ENCODE results near the gene PCDH9. TPM values are rescaled to one million over a fixed set of nuclear protein-coding genes. Genes with fewer than 3 reads are reported as not detected.

The PCDH9 gene
- total and polyA plus RNA-seq, 9 donors, result 0.18 to 6.5 (median 1.3) TPM

- H3K27me3 ChIP-seq, result no peaks in the 10 kb centered on the region
- no peaks in the 10 kb centered on the region for H3K9me3 ChIP-seq
- no peak overlapping the region for H3K27ac ChIP-seq
- TF ChIP-seq POLR2A (IDR thresholded peaks at IDR 0.05) (no peak), CTCF (IDR thresholded peaks at IDR 0.05) (no peak)
- no peak overlapping the region for H3K4me3 ChIP-seq
- no peak for DNase-seq
- no peaks in the 10 kb centered on the region for H3K36me3 ChIP-seq
- intact Hi-C loops (cut with DNase I), result no loop called here
- no peaks in the 10 kb centered on the region for H3K4me1 ChIP-seq (ENCODE audit: insufficient read depth)
- 45 to 63% (median 48%) methylated on average over 3 of the region's 3 CpGs for WGBS, 3 donors
Observed at GRCh38 chr13:66313413-66313812, 916.7 kb downstream of the PCDH9 start.

GRCh38 chr13:66312312-66313087 lies 917.6 kb downstream of the PCDH9 start:
- Histone ChIP-seq H3K36me3 (no peaks in the 10 kb centered on the region), H3K27ac (no peak overlapping the region), H3K4me1 (ENCODE audit: insufficient read depth) (no peaks in the 10 kb centered on the region), H3K9me3 (no peaks in the 10 kb centered on the region), H3K27me3 (no peaks in the 10 kb centered on the region), H3K4me3 (no peak overlapping the region)
- peak in 2 of 5 donors; percentile 21 to 40 for DNase-seq
- intact Hi-C loops (cut with DNase I), result no loop called here
- WGBS, 3 donors, result 22 to 43% (median 24%) methylated on average over 10 of the region's 10 CpGs
- no peak for TF ChIP-seq POLR2A (IDR thresholded peaks at IDR 0.05)
- TF ChIP-seq CTCF (IDR thresholded peaks at IDR 0.05), result no peak
- no peak for TF ChIP-seq EP300 (IDR thresholded peaks at IDR 0.05)

GRCh38 chr13:66305961-66306617 lies 924.0 kb downstream of the PCDH9 start:
- WGBS, 3 donors, result 74 to 85% (median 80%) methylated on average over 5 of the region's 5 CpGs
- no peaks in the 10 kb centered on the region for H3K36me3 ChIP-seq

GRCh38 chr13:66301482-66301881 lies 928.7 kb downstream of the PCDH9 start:
- Histone ChIP-seq H3K27ac (no peak overlapping the region), H3K9me3 (no peaks in the 10 kb centered on the region), H3K27me3 (no peaks in the 10 kb centered on the region), H3K4me3 (no peak overlapping the region), H3K4me1 (ENCODE audit: insufficient read depth) (no peaks in the 10 kb centered on the region), H3K36me3 (no peaks in the 10 kb centered on the region)
- DNase-seq, result no peak
- intact Hi-C loops (cut with DNase I), result no loop called here
- no peak for TF ChIP-seq POLR2A (IDR thresholded peaks at IDR 0.05)
- TF ChIP-seq CTCF (IDR thresholded peaks at IDR 0.05), result no peak
- no peak for TF ChIP-seq EP300 (IDR thresholded peaks at IDR 0.05)

More at GRCh38 chr13:66305961-66306617, 924.0 kb downstream of the PCDH9 start:
- Histone ChIP-seq H3K4me3 (no peak overlapping the region), H3K27me3 (no peaks in the 10 kb centered on the region), H3K27ac (no peak overlapping the region), H3K9me3 (no peaks in the 10 kb centered on the region), H3K4me1 (ENCODE audit: insufficient read depth) (no peaks in the 10 kb centered on the region)
- intact Hi-C loops (cut with DNase I), result no loop called here
- TF ChIP-seq CTCF (IDR thresholded peaks at IDR 0.05) (no peak), POLR2A (IDR thresholded peaks at IDR 0.05) (no peak), EP300 (IDR thresholded peaks at IDR 0.05) (no peak)
- DNase-seq, result no peak
